Caki2 (cell line): ENCODE measurements around the gene SBK2. TPM values are rescaled to one million over a fixed set of nuclear protein-coding genes. Genes with fewer than 3 reads are reported as not detected.
A peak's percentile ranks its signal among the peaks of the same experiment; 100 is the strongest.
"Not testable (repeated sequence)": the region's sequence is repeated elsewhere in the genome, so short reads cannot be mapped to it uniquely, and the experiment has no call there.

ENCODE experiments used
- DNase-seq: peaks from one replicate; pipeline ENCODE4 v3.0.0-alpha.2; 2015; ENCODE audit warnings: low read depth
- in situ Hi-C: cut with HindIII; loops from 2 replicates; pipeline ENCODE4 v1.10.0; 2016; ENCODE audit warnings: low sequenced_read_pairs, low pct_unique_long_range_greater_than_20kb, mixed read lengths
- total RNA-seq: library from RNA; depleted of rRNA; stranded (reverse); fragments of >200 nt; shearing (Covaris generic); gene quantifications from 2 replicates; pipeline ENCODE4 v1.2.3, GENCODE V29; 2014; ENCODE audit warnings: low replicate concordance

Gene SBK2
- total RNA-seq, 1 experiment from 2014 or later: not detected

DNA sequence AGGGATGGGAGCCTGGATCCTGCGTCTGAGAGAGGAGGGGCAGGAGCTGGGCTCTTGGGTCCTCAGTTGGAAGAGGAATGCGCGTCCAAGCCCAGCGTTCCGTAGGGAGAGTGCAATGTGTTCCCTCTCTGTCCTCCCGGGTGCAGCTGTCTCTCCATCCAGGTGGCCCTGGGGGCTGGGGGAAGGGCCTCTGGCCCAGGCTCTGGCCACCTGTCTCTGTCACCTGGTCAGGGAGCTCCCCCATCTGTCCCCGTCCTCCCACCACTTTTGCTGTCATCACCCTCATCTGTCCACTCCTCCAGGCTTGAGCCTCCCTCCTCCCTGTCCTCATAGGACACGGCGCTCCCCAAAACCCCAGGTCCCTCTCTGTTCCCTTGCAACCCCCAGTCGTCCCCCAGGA is 3.7 kb upstream of the SBK2 start:
- no peak for DNase-seq
- in situ Hi-C loops: no loop called here

DNA sequence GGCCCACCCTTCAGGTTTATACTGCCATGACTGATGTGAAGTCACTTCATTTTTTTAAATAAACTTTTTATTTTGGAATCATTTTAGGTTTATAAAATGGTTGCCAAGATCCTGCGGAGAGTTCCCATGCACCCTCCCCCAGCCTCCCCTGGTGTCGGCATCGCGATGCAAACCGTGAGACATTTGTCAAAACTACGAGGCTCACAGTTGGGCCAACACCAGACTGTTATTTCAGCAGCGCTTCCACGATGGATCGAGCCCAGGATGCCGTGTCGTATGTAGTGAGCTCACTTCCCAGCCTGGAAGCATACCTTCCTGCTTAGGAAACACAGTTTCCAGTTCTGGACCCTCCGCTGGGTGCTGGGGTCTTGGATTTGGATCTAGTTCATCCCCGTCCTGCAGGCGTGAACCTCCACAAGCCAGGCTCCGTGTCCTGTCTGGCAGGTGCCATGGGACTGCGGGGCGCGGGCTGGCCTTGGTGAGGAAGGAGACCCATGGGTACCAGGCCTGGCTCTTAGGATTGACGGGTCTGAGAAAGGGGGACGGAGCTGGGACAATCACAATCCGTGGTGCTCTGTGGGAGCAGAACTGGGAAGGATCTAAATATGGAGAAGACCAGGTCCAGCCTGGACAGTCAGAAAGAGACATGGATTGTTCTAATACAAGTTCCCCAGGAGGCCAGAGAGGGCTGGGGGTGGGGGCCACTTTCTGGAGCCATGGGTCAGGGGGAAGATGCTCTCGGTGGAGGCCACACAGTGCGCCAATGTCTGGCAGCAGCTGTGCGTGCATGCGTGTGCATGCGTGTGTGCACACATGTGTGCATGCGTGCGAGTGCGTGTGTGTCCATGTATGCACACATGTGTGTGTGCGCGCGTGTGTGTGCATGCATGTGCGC is 2.4 kb upstream of the SBK2 start:
- in situ Hi-C loops: no loop called here
- DNase-seq: no peak

DNA sequence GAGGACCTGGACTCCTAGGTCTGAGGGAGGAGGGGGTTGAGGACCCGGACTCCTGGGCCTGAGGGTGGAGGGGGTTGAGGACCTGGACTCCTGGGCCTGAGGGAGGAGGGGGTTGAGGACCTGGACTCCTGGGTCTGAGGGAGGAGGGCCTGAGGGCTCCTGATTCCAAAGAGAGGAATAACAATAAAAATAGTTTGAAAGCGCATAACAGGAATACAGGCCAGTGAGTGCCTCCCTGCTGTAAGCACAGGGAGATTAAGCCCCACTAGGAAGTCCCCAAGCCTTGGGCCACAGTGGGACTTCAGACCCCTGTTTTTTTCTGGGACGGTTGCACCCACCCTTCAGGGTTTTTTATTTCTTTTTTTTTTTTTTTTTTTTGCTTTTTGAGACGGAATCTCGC is 1.2 kb upstream of the SBK2 start:
- no peak for DNase-seq
- in situ Hi-C loops: no loop called here

DNA sequence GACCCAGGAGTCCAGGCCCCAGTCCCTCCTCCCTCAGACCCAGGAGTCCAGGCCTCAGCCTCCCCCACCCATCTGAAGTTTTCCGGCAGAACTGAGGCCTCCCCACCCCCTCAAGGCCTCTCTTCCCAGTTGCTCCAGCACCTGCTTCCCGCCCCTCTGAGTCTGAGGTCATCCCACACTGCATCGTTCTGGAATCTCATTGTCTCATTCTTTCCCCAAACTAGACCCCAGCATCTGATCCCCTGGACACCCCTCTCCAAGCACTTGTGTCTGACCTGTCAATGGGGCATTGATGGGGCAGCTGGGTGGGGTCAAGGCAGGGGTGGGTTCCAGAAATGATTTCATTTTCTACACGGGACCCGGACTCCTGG is 793 bp upstream of the SBK2 start:
- no peak for DNase-seq
- in situ Hi-C loops: no loop called here

DNA sequence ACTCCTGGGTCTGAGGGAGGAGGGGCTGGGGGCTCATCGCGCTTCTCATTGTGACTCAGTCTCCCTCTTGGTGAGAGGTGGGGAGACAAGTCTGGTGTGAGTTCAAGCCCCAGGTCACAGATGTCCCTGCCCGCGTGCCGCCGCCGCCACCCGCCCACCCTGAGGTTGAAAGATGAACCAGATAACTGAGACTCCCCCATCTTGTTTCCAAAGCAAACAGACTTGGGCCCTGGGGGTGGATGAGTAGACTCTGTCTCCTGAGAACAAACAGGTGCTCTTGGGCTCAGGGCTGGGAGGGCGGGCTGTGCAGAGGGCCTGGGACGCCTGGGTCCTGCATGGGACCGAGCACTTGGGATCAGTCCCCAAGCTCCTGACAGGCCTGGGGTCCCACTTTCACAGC is 567 bp downstream of the SBK2 start:
- in situ Hi-C loops: no loop called here
- no peak for DNase-seq

DNA sequence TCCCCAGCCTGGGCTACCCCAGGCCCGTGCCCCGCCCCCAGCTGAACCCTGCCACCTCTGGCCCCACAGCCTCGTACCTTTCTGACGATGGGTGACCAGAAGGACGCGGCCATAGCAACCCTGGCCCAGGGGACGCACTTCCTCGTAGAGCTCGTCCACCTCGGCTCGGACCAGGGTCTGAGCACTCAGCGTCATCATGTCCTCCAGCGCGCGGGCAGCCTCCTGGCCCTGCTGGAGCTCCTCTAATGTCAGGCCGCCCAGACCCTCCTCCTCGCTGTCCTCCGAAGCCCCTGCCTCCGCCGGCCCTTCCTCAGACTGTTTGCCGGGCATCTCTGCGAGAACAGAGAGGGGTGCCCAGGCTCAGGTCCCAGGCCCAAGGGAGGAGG is 975 bp downstream of the SBK2 start:
- in situ Hi-C loops: no loop called here
- DNase-seq: no peak

DNA sequence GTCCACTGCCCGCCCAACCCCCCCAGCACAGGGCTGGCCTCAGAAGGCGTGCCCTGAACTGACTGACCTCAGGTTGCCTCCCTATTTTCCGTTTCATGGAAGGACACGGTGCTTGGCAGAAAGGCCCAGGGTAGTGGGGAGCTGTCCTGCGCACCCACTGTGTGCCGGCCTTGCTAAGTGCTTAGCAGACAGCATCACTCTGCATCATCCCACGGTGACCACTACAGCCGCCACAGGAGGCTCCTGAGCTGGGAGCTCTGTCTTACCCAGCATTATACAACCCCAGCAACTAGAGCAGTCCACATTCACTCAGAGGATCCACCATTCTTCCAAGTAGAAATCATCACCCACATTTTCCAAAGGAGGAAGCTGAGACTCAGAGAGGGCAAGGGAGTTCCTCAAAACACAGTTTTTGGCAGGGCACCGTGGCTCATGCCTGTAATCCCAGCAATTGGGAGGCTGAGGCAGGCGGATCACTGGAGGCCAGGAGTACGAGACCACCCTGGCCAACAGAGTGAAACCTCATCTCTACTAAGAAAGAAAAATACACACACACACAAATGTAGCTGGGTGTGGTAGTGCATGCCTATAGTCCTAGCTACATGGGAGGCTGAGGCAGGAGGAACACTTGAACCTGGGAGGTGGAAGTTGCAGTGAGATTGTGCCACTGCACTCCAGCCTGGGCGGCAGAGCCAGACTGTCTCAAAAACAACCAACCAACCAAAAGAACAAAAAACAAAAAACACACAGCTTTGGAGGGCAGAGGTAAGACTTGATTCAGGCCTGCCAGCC is 1.6 kb downstream of the SBK2 start:
- in situ Hi-C loops: no loop called here

DNA sequence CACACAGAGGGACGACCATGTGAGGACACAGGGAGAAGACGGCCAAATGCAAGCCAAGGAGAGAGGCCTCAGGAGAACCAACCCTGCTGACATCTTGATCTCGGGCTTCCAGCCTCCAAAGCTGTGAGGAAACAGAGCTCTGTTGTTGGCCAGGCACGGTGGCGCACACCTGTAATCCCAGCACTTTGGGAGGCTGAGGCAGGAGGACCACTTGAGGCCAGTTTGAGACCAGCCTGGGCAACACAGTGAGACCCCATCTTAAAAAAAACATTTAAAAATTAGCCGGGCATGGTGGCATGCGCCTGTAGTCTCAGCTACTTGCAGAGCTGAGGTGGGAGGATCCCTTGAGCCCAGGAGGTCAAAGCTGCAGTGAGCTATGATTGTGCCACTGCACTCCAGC is 2.7 kb downstream of the SBK2 start:
- DNase-seq, in situ Hi-C loops: not testable (repeated sequence)

More for the DNA sequence above, 1.6 kb downstream of the SBK2 start:
- DNase-seq: no peak

DNA sequence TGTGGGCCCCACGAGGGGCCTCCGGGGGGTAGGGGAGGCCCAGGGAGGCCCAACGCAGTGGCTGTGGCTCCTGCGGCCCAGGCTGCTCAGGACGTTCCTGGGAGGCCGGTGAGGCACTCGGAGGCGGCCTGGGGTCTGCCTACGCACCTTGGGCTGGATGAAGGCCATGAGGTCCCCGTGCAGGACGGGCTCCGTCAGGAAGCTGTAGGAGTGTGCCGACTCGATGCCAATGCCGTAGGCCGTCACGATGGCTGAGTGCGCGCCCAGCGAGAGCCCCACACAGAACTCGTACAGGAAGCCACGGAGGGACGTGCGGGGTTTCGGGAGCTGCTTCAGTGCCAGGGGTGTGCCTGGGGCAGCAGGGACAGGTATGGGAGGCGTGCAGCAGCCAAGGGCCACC is 5.9 kb downstream of the SBK2 start:
- in situ Hi-C loops: no loop called here
- DNase-seq: no peak

DNA sequence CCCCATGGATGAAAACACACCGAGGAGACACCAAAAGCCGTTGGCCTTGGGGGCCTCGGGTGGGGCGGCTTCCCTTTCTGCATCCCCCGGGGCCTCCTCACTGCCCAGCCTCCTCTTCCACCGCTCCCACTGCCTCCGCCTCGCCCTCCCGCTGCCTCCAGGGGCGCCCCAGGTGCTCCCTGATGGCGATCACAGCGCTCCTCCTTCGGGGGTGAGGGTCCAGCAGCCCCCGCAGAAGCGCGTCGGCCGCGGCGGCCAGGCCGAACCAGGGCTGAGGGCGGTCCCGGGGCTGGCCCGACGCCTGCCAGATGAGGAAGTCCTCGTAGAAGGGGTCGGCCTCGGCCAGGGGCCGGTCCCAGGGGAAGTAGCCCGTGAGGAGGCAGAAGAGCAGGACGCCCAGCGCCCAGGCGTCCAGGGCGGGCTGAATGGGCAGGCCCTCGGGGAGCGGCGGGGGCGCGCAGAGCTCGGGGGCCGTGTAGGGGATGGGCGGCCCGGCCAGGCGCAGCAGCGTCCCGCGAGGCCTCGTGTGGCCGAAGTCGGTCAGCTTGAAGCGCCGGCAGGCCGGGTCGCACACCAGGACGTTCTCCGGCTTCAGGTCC is 7.2 kb downstream of the SBK2 start:
- no peak for DNase-seq
- in situ Hi-C loops: no loop called here

DNA sequence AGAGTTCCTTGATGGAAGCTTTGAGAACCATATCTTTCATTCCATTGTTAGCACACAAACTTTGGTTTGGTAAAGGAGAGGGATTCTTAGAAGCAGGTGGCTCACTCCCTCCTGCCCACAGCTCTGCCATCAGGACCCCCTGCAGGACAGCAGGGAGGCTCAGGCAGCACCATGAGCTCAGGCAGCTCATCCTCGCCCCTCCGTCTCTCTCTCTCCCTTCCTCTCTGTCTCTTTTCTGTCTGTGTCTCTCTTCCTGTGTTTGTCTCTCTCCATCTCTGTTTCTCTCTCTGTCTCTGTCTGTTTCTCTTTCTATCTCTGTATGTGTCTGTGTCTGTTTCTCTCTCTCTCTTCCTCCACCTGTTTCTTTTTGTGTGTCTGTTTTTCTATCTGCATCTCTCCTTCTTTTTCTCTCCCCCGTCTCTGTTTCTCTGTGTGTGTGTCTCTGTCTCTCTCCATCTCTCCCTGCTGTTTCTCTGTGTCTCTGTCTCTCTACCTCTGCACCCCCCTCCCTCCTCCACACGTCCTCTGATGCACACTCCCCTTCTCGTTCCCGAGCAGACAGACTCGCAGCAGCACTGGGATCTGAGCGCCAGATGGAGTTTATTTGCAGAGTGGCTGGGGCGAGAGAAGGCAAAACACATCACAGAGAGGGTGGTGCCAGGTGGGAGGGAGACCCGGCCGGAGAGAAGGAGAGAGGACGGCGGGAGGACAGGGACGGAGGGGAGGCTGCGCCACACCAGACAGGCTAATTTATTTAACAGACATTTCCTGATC is 8.7 kb downstream of the SBK2 start:
- in situ Hi-C loops: no loop called here
- DNase-seq: no peak

DNA sequence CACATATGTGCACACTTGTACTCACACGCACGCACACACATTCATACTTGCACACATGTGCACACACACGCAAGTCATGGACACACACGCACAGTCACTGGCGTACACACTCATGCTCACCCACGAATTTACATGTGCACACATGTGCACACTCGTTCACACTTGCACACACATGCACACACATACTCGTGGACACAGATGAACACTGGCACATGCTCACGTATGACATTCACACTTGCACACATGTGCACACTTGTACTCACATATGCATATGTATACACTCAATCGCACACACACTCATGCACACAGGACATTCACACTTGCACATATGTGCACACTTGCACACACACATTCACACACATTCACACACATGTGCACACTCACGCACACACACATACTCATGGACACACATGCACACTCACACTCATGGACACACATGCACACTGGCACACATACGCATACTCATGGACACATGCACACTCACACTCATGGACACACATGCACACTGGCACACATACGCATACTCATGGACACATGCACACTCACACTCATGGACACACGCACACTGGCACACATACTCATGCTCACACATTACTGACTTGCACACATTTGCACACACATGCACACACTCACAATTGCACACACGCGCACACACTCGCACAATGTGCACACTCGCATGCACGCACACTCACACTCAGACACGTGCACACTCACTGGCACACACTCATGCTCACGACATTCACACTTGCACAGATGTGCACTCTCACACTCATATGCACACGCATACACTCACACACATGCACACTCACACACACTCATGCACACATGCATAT is 9.5 kb downstream of the SBK2 start:
- in situ Hi-C loops: no loop called here
- no peak for DNase-seq

DNA sequence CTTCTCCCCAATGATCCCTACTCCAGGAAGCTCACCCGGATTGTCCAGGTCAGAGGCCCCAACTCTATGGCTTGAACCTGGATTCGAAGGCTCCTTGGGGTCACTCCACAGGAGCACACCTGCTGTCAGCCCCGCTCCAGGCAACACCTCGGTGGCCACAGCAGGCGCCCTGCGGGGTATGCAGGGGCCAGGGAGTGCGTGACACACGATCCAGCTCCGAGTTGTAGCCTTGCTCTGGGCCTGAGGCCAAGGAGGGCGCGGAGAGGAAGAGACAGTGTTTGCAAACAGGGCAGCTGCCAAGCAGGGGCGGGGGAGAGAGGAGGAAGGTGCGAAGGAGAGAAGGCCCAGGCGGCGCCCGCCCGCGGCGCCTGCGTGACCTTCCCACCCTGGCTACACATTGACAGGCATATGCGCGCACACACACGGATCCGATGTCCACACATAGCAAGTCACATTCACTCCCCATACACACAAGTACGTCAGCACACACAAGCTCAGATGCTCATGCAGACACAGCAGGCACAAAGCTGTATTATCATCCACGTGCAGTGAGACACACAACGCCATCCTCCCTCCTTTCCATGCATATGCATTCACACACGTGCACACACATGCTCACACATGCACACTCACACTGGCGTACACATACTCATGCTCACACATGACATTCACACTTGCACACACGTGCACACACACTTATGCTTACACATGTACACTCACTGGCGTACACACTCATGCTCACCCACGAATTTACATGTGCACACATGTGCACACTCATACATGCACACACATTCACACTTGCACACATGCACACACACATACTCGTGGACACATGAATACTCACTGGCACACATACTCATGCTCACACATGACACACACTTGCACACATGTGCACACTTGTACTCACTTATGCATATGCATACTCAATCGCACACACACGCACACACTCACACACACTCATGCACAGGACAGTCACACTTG is 10.4 kb downstream of the SBK2 start:
- in situ Hi-C loops: no loop called here
- DNase-seq: peak; percentile 96

DNA sequence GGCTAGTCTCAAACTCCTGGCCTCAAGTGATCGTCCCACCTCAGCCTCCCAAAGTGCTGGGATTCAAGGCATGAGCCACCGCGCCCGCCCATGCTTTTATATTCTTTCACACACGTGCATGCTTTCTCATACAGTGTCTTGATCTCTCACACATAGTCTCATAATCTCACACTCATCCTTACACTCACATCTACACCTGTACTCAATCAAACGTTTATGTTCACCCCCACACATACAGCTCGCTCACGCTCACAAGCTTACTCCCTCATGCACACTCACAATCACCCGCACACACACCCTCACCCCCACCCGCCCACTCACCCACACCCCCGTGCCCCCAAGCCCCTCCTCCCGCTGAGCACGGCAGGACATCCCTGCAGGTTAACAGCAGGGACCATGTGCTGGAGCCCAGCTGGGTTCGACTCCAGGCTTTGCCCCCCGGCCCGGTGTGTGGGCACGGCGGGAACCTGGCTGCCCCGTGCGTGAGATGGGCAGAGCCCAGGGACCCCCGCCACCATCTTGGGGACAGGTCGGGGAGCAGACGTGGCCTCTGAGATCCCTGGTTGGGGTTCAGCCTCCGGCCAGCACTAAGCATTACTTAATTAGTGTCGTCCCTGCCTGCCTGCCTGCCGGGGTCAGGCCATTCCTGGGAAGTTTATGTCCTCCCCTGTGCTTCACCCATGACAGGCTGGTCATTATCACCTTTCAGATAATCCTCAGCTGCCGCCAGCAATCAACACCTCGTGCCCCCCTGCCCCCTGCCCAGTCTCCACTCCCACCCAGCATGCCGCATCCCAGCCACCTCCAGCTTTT is 11.4 kb downstream of the SBK2 start:
- in situ Hi-C loops: no loop called here
- no peak for DNase-seq

DNA sequence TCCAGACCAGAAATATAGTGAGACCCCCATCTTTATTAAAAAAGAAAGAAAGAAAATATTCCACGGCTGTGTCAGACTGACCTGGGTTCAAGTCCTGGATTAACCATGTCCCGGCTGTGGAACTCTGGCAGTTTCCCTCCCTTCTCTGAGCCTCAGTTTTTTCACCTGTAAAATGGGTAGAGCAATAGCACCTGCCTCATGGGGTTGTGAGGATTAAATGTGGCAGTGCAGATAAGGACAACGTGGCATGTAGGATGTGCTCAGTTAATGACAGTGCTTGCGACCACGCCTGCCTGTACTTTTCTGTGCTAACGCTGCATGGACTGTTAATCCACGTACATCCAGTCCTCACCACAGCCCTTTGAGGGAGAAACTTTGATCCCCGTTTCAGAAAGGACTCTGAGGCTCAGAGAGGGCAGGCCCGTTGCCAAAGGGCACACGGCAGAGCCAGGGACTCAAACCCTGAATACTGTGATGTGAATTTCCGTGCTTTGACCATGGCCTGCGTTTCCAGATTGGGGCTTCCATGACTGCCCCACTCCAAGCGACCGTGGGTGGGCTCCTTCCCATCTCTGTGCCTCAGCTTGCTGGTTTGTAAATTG is 16.1 kb downstream of the SBK2 start:
- in situ Hi-C loops: no loop called here
- DNase-seq: no peak
